ENCODE results near the gene NAPG. TPM values are rescaled to one million over a fixed set of nuclear protein-coding genes. Genes with fewer than 3 reads are reported as not detected.

NAPG gene
- total and polyA plus RNA-seq, 4 donors: 12.7 to 37.4 (median 26.2) TPM

GRCh38 chr18:10477863-10478260 lies 48.0 kb upstream of the NAPG start:
- no peaks in the 10 kb centered on the region for H3K9me3 ChIP-seq (ENCODE audit: control insufficient read depth in 4 of 4, insufficient read depth in 3 of 4, low read length in 3 of 4)
- H3K36me3 ChIP-seq (ENCODE audit: control insufficient read depth in 4 of 4, insufficient read depth in 4 of 4, low read length in 4 of 4): peaks cover 0 to 20% (median 9%) of the 10 kb centered on the region in 4 donors
- no peak overlapping the region for H3K9ac ChIP-seq (ENCODE audit: insufficient read depth in 1 of 2, low read length in 2 of 2)
- no peaks in the 10 kb centered on the region for H3K27me3 ChIP-seq (ENCODE audit: control insufficient read depth in 3 of 3, insufficient read depth in 3 of 3, low read length in 2 of 3)
- peaks cover 2 to 35% (median 15%) of the 10 kb centered on the region in 5 donors for H3K4me1 ChIP-seq (ENCODE audit: control insufficient read depth in 5 of 5, insufficient read depth in 5 of 5, low read length in 5 of 5)
- no peak for DNase-seq
- 85 to 86% methylated on average over 2 of the region's 2 CpGs for WGBS, 2 donors
- no peak overlapping the region for H3K27ac ChIP-seq (ENCODE audit: low read depth in 1 of 2, low read length in 1 of 2)
- TF ChIP-seq CTCF (IDR thresholded peaks at IDR 0.05; ENCODE audit: control extremely low read depth, extremely low read depth): no peak
- no peak for ATAC-seq (ENCODE audit: insufficient read depth, low FRiP score)
- no peak overlapping the region for H3K4me3 ChIP-seq

- Histone ChIP-seq H3K9me3 (ENCODE audit: control insufficient read depth in 4 of 4, insufficient read depth in 3 of 4, low read length in 3 of 4) (no peaks in the 10 kb centered on the region), H3K4me1 (ENCODE audit: control insufficient read depth in 5 of 5, insufficient read depth in 5 of 5, low read length in 5 of 5) (peaks cover 2 to 12% (median 5%) of the 10 kb centered on the region in 5 donors), H3K27ac (ENCODE audit: low read depth in 1 of 2, low read length in 1 of 2) (no peak overlapping the region), H3K36me3 (ENCODE audit: control insufficient read depth in 4 of 4, insufficient read depth in 4 of 4, low read length in 4 of 4) (peaks cover 0 to 22% (median 16%) of the 10 kb centered on the region in 4 donors), H3K4me3 (no peak overlapping the region), H3K27me3 (ENCODE audit: control insufficient read depth in 3 of 3, insufficient read depth in 3 of 3, low read length in 2 of 3) (no peaks in the 10 kb centered on the region), H3K9ac (ENCODE audit: insufficient read depth in 1 of 2, low read length in 2 of 2) (no peak overlapping the region)
- no peak for ATAC-seq (ENCODE audit: insufficient read depth, low FRiP score)
- DNase-seq: no peak
- WGBS, 2 donors: 77 to 81% methylated on average over 9 of the region's 9 CpGs
- no peak for TF ChIP-seq CTCF (IDR thresholded peaks at IDR 0.05; ENCODE audit: control extremely low read depth, extremely low read depth)
These were observed 44.0 kb upstream of the NAPG start for GRCh38 chr18:10481831-10482230.

GRCh38 chr18:10482363-10482984 lies 43.4 kb upstream of the NAPG start:
- Histone ChIP-seq H3K4me3 (no peak overlapping the region), H3K27me3 (ENCODE audit: control insufficient read depth in 3 of 3, insufficient read depth in 3 of 3, low read length in 2 of 3) (no peaks in the 10 kb centered on the region), H3K36me3 (ENCODE audit: control insufficient read depth in 4 of 4, insufficient read depth in 4 of 4, low read length in 4 of 4) (peaks cover 0 to 29% (median 16%) of the 10 kb centered on the region in 4 donors), H3K27ac (ENCODE audit: low read depth in 1 of 2, low read length in 1 of 2) (no peak overlapping the region), H3K9me3 (ENCODE audit: control insufficient read depth in 4 of 4, insufficient read depth in 3 of 4, low read length in 3 of 4) (no peaks in the 10 kb centered on the region), H3K9ac (ENCODE audit: insufficient read depth in 1 of 2, low read length in 2 of 2) (no peak overlapping the region), H3K4me1 (ENCODE audit: control insufficient read depth in 5 of 5, insufficient read depth in 5 of 5, low read length in 5 of 5) (peaks cover 0 to 5% (median 0%) of the 10 kb centered on the region in 5 donors)
- DNase-seq (no peak), ATAC-seq (ENCODE audit: insufficient read depth, low FRiP score) (no peak)
- 94% methylated on average over 11 of the region's 11 CpGs for WGBS, 2 donors
- TF ChIP-seq CTCF (IDR thresholded peaks at IDR 0.05; ENCODE audit: control extremely low read depth, extremely low read depth): no peak
